SK-N-SH (cell line): ENCODE results near the gene PTPRK. TPM values are rescaled to one million over a fixed set of nuclear protein-coding genes. Genes with fewer than 3 reads are reported as not detected.

Experiments
- CTCF ChIA-PET: fragments of 300-600, 350-600 bp; formaldehyde crosslinking; extraction: SDS; loops from one replicate; lab custom pipeline; 2021; lab: Yijun Ruan, JAX
- POLR2A ChIA-PET: fragments of 350-600 bp; sonication (Branson Sonifier 250); formaldehyde crosslinking; extraction: SDS; loops from one replicate; lab custom pipeline; 2020; ENCODE audit warnings: antibody characterized with exemption, inconsistent platforms; lab: Yijun Ruan, JAX
- DNase-seq: peaks from one replicate; pipeline ENCODE4 v3.0.0; 2012
- H2AFZ ChIP-seq: fragments of 200-600 bp; sonication (generic); 2 replicates; pipeline ENCODE4 v1.8.1; 2016; ENCODE audit warnings: antibody characterized with exemption, mild to moderate bottlenecking, low read depth
- H3F3A ChIP-seq: fragments of 200-600 bp; sonication (generic); replicated peaks from 2 replicates; pipeline ENCODE3; 2016; ENCODE audit warnings: antibody characterized with exemption, mild to moderate bottlenecking; ENCODE audit not compliant: insufficient read depth
- H3K27ac ChIP-seq, 2 experiments: fragments of 200-500 bp in 1 of 2; fragments of 200-600 bp in 1 of 2; sonication (Bioruptor generic) in 1 of 2; sonication (generic), shearing (Covaris generic) in 1 of 2; 2 replicates each; pipeline versions ENCODE4 v1.5.1 to v1.6.1; 2014 to 2016; ENCODE audit warnings: low read depth in 2 of 2, inconsistent platforms in 1 of 2, low read length in 1 of 2, mild to moderate bottlenecking in 1 of 2, mixed read lengths in 1 of 2
- H3K27me3 ChIP-seq: fragments of 200-600 bp; sonication (generic), shearing (Covaris generic); 2 replicates; pipeline ENCODE4 v1.6.1; 2016; ENCODE audit warnings: mixed run types; ENCODE audit not compliant: insufficient read depth
- H3K36me3 ChIP-seq, 2 experiments: fragments of 200-500 bp in 1 of 2; fragments of 200-600 bp in 1 of 2; sonication (Bioruptor generic) in 1 of 2; sonication (generic) in 1 of 2; replicated peaks in 1 of 2; 2 replicates each; pipeline versions ENCODE3 to v1.5.1; 2014 to 2016; ENCODE audit warnings: low read length in 1 of 2, mild to moderate bottlenecking in 1 of 2; ENCODE audit not compliant: insufficient read depth in 2 of 2, control insufficient read depth in 1 of 2
- H3K4me1 ChIP-seq, 2 experiments: fragments of 200-500 bp in 1 of 2; fragments of 200-600 bp in 1 of 2; sonication (Bioruptor generic) in 1 of 2; sonication (generic), shearing (Covaris generic) in 1 of 2; 2 replicates each; pipeline versions ENCODE4 v1.5.1 to v1.6.1; 2014 to 2016; ENCODE audit warnings: low read depth in 1 of 2, low read length in 1 of 2, mixed run types in 1 of 2; ENCODE audit not compliant: insufficient read depth in 2 of 2, control insufficient read depth in 1 of 2
- H3K4me2 ChIP-seq: fragments of 200-600 bp; sonication (generic), shearing (Covaris generic); 2 replicates; pipeline ENCODE4 v1.6.1; 2017; ENCODE audit warnings: mixed run types
- H3K4me3 ChIP-seq, 2 experiments: fragments of 200-500 bp in 1 of 2; fragments of 200-600 bp in 1 of 2; sonication (Bioruptor generic) in 1 of 2; sonication (generic), shearing (Covaris generic) in 1 of 2; 2 replicates each; pipeline versions ENCODE4 v1.5.1 to v1.8.1; 2014 to 2016; ENCODE audit warnings: low read depth in 2 of 2, inconsistent platforms in 1 of 2, low read length in 1 of 2, mild to moderate bottlenecking in 1 of 2, mixed read lengths in 1 of 2, moderate library complexity in 1 of 2
- H3K79me2 ChIP-seq: fragments of 200-600 bp; sonication (generic); 2 replicates; pipeline ENCODE4 v1.8.1; 2017; ENCODE audit warnings: mild to moderate bottlenecking; ENCODE audit not compliant: insufficient read depth
- H3K9ac ChIP-seq: fragments of 200-600 bp; sonication (generic); 2 replicates; pipeline ENCODE4 v1.6.1; 2017; ENCODE audit warnings: mixed run types
- H3K9me2 ChIP-seq: fragments of 200-600 bp; sonication (generic); 2 replicates; pipeline ENCODE4 v1.6.1; 2017; ENCODE audit warnings: mixed run types
- H3K9me3 ChIP-seq: fragments of 200-600 bp; sonication (generic); 2 replicates; pipeline ENCODE4 v1.6.1; 2017; ENCODE audit warnings: mixed run types, mild to moderate bottlenecking, moderate library complexity
- H4K20me1 ChIP-seq: fragments of 200-600 bp; sonication (generic); 2 replicates; pipeline ENCODE4 v1.6.1; 2017; ENCODE audit warnings: mild to moderate bottlenecking, mixed run types; ENCODE audit not compliant: insufficient read depth
- CHD2 ChIP-seq: fragments of 150-350 bp; IDR thresholded peaks from 2 replicates; pipeline ENCODE4 v1.6.1; 2018; ENCODE audit warnings: low read length; ENCODE audit not compliant: partially characterized antibody
- GABPA ChIP-seq: IDR thresholded peaks from 2 replicates; pipeline ENCODE4 v1.4.0; 2012; ENCODE audit warnings: low read depth, mild to moderate bottlenecking
- JUND ChIP-seq: IDR thresholded peaks from 2 replicates; pipeline ENCODE4 v1.4.0; 2012
- MEF2A ChIP-seq: IDR thresholded peaks from 2 replicates; pipeline ENCODE4 v1.4.0; 2012; ENCODE audit warnings: low read depth, borderline replicate concordance
- MXI1 ChIP-seq: IDR thresholded peaks from 2 replicates; pipeline ENCODE4 v1.6.1; 2012; ENCODE audit warnings: mild to moderate bottlenecking, low read depth, low read length, improper control_type of control experiment
- NFIC ChIP-seq: IDR thresholded peaks from 2 replicates; pipeline ENCODE4 v1.4.0; 2012; ENCODE audit warnings: borderline replicate concordance
- RFX5 ChIP-seq: IDR thresholded peaks from 2 replicates; pipeline ENCODE4 v1.6.1; 2012; ENCODE audit warnings: mild to moderate bottlenecking, improper control_type of control experiment, low read length
- YY1 ChIP-seq: IDR thresholded peaks from 2 replicates; pipeline ENCODE4 v1.4.0; 2012; ENCODE audit warnings: low read depth, mild to moderate bottlenecking
- WGBS: methylation state at CpG from one replicate; pipeline ENCODE4 v1.1.6; 2017; ENCODE audit warnings: low lambda C conversion rate; 5-methylcytosine and 5-hydroxymethylcytosine counted together
- polyA plus RNA-seq, 3 experiments: library from polyadenylated mRNA; depleted of rRNA; stranded (reverse); fragments of >200 nt; gene quantifications; 2 replicates each; pipeline ENCODE4 v1.2.3, GENCODE V29; 2012
- TF ChIP-seq, protein P1 (sequence below): IDR thresholded peaks from 2 replicates; pipeline ENCODE4 v1.4.0; 2012; ENCODE audit warnings: low read depth, borderline replicate concordance
- TF ChIP-seq, protein P2 (sequence below): fragments of 150-350 bp; IDR thresholded peaks from 2 replicates; pipeline ENCODE4 v1.6.1; 2017; ENCODE audit warnings: antibody characterized with exemption, low read length, low read depth, borderline replicate concordance

The PTPRK gene
- polyA plus RNA-seq, 1 of the 3 experiments (the other 2 are of a cell fraction), result 9.5 TPM

DNA sequence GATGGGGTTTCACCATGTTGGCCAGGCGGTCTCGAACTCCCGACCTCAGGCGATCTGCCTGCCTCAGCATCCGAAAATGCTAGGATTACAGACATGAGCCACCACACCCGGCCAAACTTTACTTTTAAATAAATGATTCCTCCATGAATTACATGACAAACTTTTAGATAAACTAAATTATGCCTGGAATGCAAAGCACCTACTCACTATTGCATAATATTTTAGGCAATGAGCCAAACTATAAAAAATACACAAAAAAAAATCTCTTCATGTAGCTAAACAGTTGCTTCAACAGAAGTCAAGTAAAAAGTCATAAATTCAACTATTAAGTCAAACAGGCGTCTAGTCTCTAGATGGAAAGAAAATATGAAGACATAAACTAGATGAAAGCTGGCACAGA lies 56.5 kb downstream of the PTPRK start:
- Histone ChIP-seq H3K4me3 (no peak overlapping the region), H3K9me3 (no peaks in the 10 kb centered on the region), H3K4me1 (peaks cover 0 to 7% of the 10 kb centered on the region in 2 experiments; a peak in 2 of 4 replicates), H3F3A (peaks cover 3% of the 10 kb centered on the region), H3K4me2 (no peak overlapping the region), H2AFZ (no peak overlapping the region), H3K79me2 (peaks cover 37% of the 10 kb centered on the region), H3K36me3 (no peaks in the 10 kb centered on the region), H3K9me2 (no peaks in the 10 kb centered on the region), H3K9ac (no peak overlapping the region), H3K27me3 (no peaks in the 10 kb centered on the region), H3K27ac (no peak overlapping the region), H4K20me1 (no peaks in the 10 kb centered on the region; the same call in 1 of the 2 replicates)
- DNase-seq, result no peak
- peak; percentile 69 for TF ChIP-seq NFIC
- no peak for TF ChIP-seq MXI1
- TF ChIP-seq RFX5, result no peak
- no peak for TF ChIP-seq CHD2
- POLR2A ChIA-PET, result no interaction called here
- CTCF ChIA-PET, result no interaction called here
- 86% methylated on average over 7 of the region's 7 CpGs for WGBS

DNA sequence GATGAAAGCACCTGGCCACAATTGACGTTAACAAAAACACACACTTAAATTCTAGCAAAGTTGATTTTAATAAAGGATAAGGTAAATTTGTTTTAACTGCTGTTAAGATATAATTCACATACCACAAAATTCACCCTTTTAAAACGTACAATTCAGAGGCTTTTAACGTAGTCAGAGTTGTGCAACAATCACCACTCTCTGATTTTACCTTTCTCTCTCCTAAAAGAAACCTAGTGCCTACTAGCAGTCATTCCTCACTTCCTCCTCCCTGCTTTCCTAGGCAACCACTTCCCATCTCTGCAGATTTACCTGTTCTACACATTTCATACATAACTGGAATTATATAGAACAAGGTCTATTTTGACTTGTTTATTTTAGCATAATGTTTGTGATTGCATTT lies 58.9 kb downstream of the PTPRK start:
- no peaks in the 10 kb centered on the region; the same call in 1 of the 2 replicates for H4K20me1 ChIP-seq

More for the DNA sequence above, 58.9 kb downstream of the PTPRK start:
- Histone ChIP-seq H2AFZ (no peak overlapping the region), H3F3A (peaks cover 6% of the 10 kb centered on the region), H3K79me2 (peaks cover 38% of the 10 kb centered on the region), H3K4me2 (no peak overlapping the region), H3K27me3 (no peaks in the 10 kb centered on the region), H3K9ac (no peak overlapping the region), H3K9me2 (no peaks in the 10 kb centered on the region), H3K9me3 (no peaks in the 10 kb centered on the region)
- ChIA-PET CTCF (interaction anchor here (0.7 kb wide), 1 partner anchor 676 kb away, joined by 3 read pairs; no protein-coding TSS in a partner anchor), POLR2A (no interaction called here)
- DNase-seq, result no peak
- 77% methylated on average over 3 of the region's 3 CpGs for WGBS
- TF ChIP-seq JUND (no peak), GABPA (no peak), YY1 (no peak), MEF2A (no peak)
- TF ChIP-seq, protein P1, sequence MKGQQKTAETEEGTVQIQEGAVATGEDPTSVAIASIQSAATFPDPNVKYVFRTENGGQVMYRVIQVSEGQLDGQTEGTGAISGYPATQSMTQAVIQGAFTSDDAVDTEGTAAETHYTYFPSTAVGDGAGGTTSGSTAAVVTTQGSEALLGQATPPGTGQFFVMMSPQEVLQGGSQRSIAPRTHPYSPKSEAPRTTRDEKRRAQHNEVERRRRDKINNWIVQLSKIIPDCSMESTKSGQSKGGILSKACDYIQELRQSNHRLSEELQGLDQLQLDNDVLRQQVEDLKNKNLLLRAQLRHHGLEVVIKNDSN, result no peak
- TF ChIP-seq, protein P2, sequence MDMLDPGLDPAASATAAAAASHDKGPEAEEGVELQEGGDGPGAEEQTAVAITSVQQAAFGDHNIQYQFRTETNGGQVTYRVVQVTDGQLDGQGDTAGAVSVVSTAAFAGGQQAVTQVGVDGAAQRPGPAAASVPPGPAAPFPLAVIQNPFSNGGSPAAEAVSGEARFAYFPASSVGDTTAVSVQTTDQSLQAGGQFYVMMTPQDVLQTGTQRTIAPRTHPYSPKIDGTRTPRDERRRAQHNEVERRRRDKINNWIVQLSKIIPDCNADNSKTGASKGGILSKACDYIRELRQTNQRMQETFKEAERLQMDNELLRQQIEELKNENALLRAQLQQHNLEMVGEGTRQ, result no peak
- TF ChIP-seq, all 33 proteins: peak for 0
- Histone ChIP-seq H3K27ac (no peak overlapping the region), H3K4me1 (peaks cover 0 to 7% of the 10 kb centered on the region in 2 experiments; a peak in 1 of 4 replicates), H3K36me3 (no peaks in the 10 kb centered on the region), H3K4me3 (no peak overlapping the region)
